ENCODE results near the gene EHMT1. TPM values are rescaled to one million over a fixed set of nuclear protein-coding genes. Genes with fewer than 3 reads are reported as not detected.
"Not testable (repeated sequence)": the region's sequence is repeated elsewhere in the genome, so short reads cannot be mapped to it uniquely, and the experiment has no call there.

EHMT1 gene
- total RNA-seq, 1 donor: 43.6 TPM

- DNase-seq (ENCODE audit: low read depth): no peak
- no peak overlapping the region for H3K4me3 ChIP-seq (ENCODE audit: low read depth, low read length)
- TF ChIP-seq CTCF (IDR thresholded peaks at IDR 0.05; ENCODE audit: insufficient read depth, low read depth, low read length): no peak
Observed at GRCh38 chr9:137724818-137725240, 106.0 kb downstream of the EHMT1 start.

- H3K4me3 ChIP-seq (ENCODE audit: low read depth, low read length): no peak overlapping the region
- DNase-seq (ENCODE audit: low read depth): no peak
- TF ChIP-seq CTCF (IDR thresholded peaks at IDR 0.05; ENCODE audit: insufficient read depth, low read depth, low read length): no peak
Observed at GRCh38 chr9:137725598-137725997, 106.8 kb downstream of the EHMT1 start.

GRCh38 chr9:137726336-137726735, 107.5 kb downstream of the EHMT1 start:
- not testable (repeated sequence) for H3K4me3 ChIP-seq (ENCODE audit: low read depth, low read length); DNase-seq (ENCODE audit: low read depth)

- no peak for TF ChIP-seq CTCF (IDR thresholded peaks at IDR 0.05; ENCODE audit: insufficient read depth, low read depth, low read length)
- DNase-seq (ENCODE audit: low read depth): no peak
- H3K4me3 ChIP-seq (ENCODE audit: low read depth, low read length): no peak overlapping the region
Observed at GRCh38 chr9:137726764-137727163, 108.0 kb downstream of the EHMT1 start.

GRCh38 chr9:137727716-137728115, 108.9 kb downstream of the EHMT1 start:
- no peak overlapping the region for H3K4me3 ChIP-seq (ENCODE audit: low read depth, low read length)
- no peak for TF ChIP-seq CTCF (IDR thresholded peaks at IDR 0.05; ENCODE audit: insufficient read depth, low read depth, low read length)
- no peak for DNase-seq (ENCODE audit: low read depth)

GRCh38 chr9:137728444-137729311, 109.9 kb downstream of the EHMT1 start:
- no peak for DNase-seq (ENCODE audit: low read depth)
- TF ChIP-seq CTCF (IDR thresholded peaks at IDR 0.05; ENCODE audit: insufficient read depth, low read depth, low read length): no peak
- no peak overlapping the region for H3K4me3 ChIP-seq (ENCODE audit: low read depth, low read length)

- H3K4me3 ChIP-seq (ENCODE audit: low read depth, low read length): no peak overlapping the region
- TF ChIP-seq CTCF (IDR thresholded peaks at IDR 0.05; ENCODE audit: insufficient read depth, low read depth, low read length): no peak
- no peak for DNase-seq (ENCODE audit: low read depth)
Observed at GRCh38 chr9:137731216-137731946, 112.6 kb downstream of the EHMT1 start.
